HEK293 (cell line): ENCODE data around the gene TOMM6.

Experiments used
- CTCF ChIA-PET: fragments of 350-600 bp; formaldehyde crosslinking; extraction: SDS; loops from one replicate; lab custom pipeline; 2021; ENCODE audit warnings: antibody characterized with exemption; lab: Yijun Ruan, JAX
- POLR2A ChIA-PET: fragments of 300-600 bp; formaldehyde crosslinking; extraction: SDS; loops from one replicate; lab custom pipeline; 2020; ENCODE audit warnings: antibody characterized with exemption, inconsistent platforms; lab: Yijun Ruan, JAX
- H3K27ac ChIP-seq: fragments of 200-500 bp; sonication (Bioruptor generic); 2 replicates; pipeline ENCODE4 v1.5.1; 2014; ENCODE audit warnings: low read depth, low read length, control low read depth, inconsistent platforms; ENCODE audit errors: extremely low read depth
- H3K36me3 ChIP-seq, 2 experiments: fragments of 200-500 bp in 1 of 2; sonication (Bioruptor generic) in 1 of 2; 1 replicate in 1 of 2; 2 replicates in 1 of 2; pipeline ENCODE4 v1.5.1; 2014 to 2017; ENCODE audit warnings: inconsistent platforms in 2 of 2, low read length in 2 of 2; ENCODE audit not compliant: control insufficient read depth in 2 of 2, insufficient read depth in 1 of 2
- H3K4me1 ChIP-seq: fragments of 200-500 bp; sonication (Bioruptor generic); 2 replicates; pipeline ENCODE4 v1.5.1; 2014; ENCODE audit warnings: mild to moderate bottlenecking, low read length, inconsistent platforms; ENCODE audit not compliant: control insufficient read depth, insufficient read depth
- H3K4me3 ChIP-seq: 2 replicates; pipeline ENCODE4 v1.5.1; 2011; ENCODE audit warnings: low read depth, mild to moderate bottlenecking, control low read depth, low read length, moderate library complexity
- H3K9me3 ChIP-seq: fragments of 200-500 bp; sonication (Bioruptor generic); 2 replicates; pipeline ENCODE4 v1.5.1; 2014; ENCODE audit warnings: low read depth, low read length, inconsistent platforms; ENCODE audit not compliant: control insufficient read depth, insufficient read depth
- GFI1B ChIP-seq: fragments of 450-650 bp; formaldehyde crosslinking; IDR thresholded peaks from 2 replicates; pipeline ENCODE4 v1.5.1; 2016; ENCODE audit warnings: missing biosample characterization, missing genetic modification characterization
- GLIS2 ChIP-seq: fragments of 450-650 bp; formaldehyde crosslinking; IDR thresholded peaks from 2 replicates; pipeline ENCODE4 v1.5.1; 2016; ENCODE audit warnings: missing biosample characterization, missing genetic modification characterization
- HIC1 ChIP-seq: fragments of 450-650 bp; formaldehyde crosslinking; IDR thresholded peaks from 2 replicates; pipeline ENCODE4 v1.5.1; 2016; ENCODE audit warnings: missing biosample characterization, missing genetic modification characterization
- HOXA7 ChIP-seq: sonication (generic); formaldehyde crosslinking; IDR thresholded peaks from 2 replicates; pipeline ENCODE4 v1.8.1; 2022; ENCODE audit warnings: missing genetic modification reagents, borderline replicate concordance
- OSR2 ChIP-seq: fragments of 450-650 bp; formaldehyde crosslinking; IDR thresholded peaks from 2 replicates; pipeline ENCODE4 v1.5.1; 2016; ENCODE audit warnings: missing biosample characterization, missing genetic modification characterization
- SCRT2 ChIP-seq: fragments of 450-650 bp; formaldehyde crosslinking; IDR thresholded peaks from 2 replicates; pipeline ENCODE4 v1.5.1; 2016; ENCODE audit warnings: missing biosample characterization, missing genetic modification characterization
- ZBTB8A ChIP-seq: fragments of 450-650 bp; formaldehyde crosslinking; IDR thresholded peaks from 2 replicates; pipeline ENCODE4 v1.5.1; 2016; ENCODE audit warnings: missing biosample characterization, missing genetic modification characterization
- ZNF10 ChIP-seq: fragments of 450-650 bp; formaldehyde crosslinking; IDR thresholded peaks from 2 replicates; pipeline ENCODE4 v1.5.1; 2017; ENCODE audit warnings: missing biosample characterization, missing genetic modification characterization
- ZNF169 ChIP-seq: fragments of 450-650 bp; formaldehyde crosslinking; IDR thresholded peaks from 2 replicates; pipeline ENCODE4 v1.5.1; 2016; ENCODE audit warnings: missing biosample characterization, missing genetic modification characterization
- ZNF2 ChIP-seq: fragments of 450-650 bp; formaldehyde crosslinking; IDR thresholded peaks from 2 replicates; pipeline ENCODE4 v1.5.1; 2016; ENCODE audit warnings: missing biosample characterization, missing genetic modification characterization
- ZNF211 ChIP-seq: fragments of 450-650 bp; formaldehyde crosslinking; IDR thresholded peaks from 2 replicates; pipeline ENCODE4 v1.5.1; 2016; ENCODE audit warnings: low read depth, missing biosample characterization, missing genetic modification characterization
- ZNF530 ChIP-seq: fragments of 450-650 bp; formaldehyde crosslinking; IDR thresholded peaks from 2 replicates; pipeline ENCODE4 v1.5.1; 2016; ENCODE audit warnings: low read depth, missing biosample characterization, missing genetic modification characterization
- ZNF548 ChIP-seq: fragments of 450-650 bp; formaldehyde crosslinking; IDR thresholded peaks from 2 replicates; pipeline ENCODE4 v1.5.1; 2016; ENCODE audit warnings: missing biosample characterization, missing genetic modification characterization
- ZNF571 ChIP-seq: fragments of 450-650 bp; formaldehyde crosslinking; IDR thresholded peaks from 2 replicates; pipeline ENCODE4 v1.5.0; 2017; ENCODE audit warnings: missing biosample characterization, missing genetic modification characterization
- ZNF701 ChIP-seq: fragments of 450-650 bp; formaldehyde crosslinking; IDR thresholded peaks from 2 replicates; pipeline ENCODE4 v1.5.1; 2016; ENCODE audit warnings: missing biosample characterization, missing genetic modification characterization
- ZNF791 ChIP-seq: fragments of 450-650 bp; formaldehyde crosslinking; IDR thresholded peaks from 2 replicates; pipeline ENCODE4 v1.5.1; 2016; ENCODE audit warnings: missing biosample characterization, missing genetic modification characterization
- ZSCAN30 ChIP-seq: fragments of 450-650 bp; IDR thresholded peaks from 2 replicates; pipeline ENCODE4 v1.5.1; 2018; ENCODE audit warnings: missing biosample characterization, mild to moderate bottlenecking, missing genetic modification characterization, moderate library complexity
- TF ChIP-seq, protein P1 (sequence below): fragments of 450-650 bp; formaldehyde crosslinking; IDR thresholded peaks from 2 replicates; pipeline ENCODE4 v1.5.1; 2016; ENCODE audit warnings: missing biosample characterization, missing genetic modification characterization, borderline replicate concordance
- TF ChIP-seq, protein P2 (sequence below): fragments of 450-650 bp; formaldehyde crosslinking; optimal IDR thresholded peaks from 2 replicates; pipeline ENCODE3; 2016; ENCODE audit warnings: missing biosample characterization, mild to moderate bottlenecking, missing genetic modification characterization

The TOMM6 gene

DNA sequence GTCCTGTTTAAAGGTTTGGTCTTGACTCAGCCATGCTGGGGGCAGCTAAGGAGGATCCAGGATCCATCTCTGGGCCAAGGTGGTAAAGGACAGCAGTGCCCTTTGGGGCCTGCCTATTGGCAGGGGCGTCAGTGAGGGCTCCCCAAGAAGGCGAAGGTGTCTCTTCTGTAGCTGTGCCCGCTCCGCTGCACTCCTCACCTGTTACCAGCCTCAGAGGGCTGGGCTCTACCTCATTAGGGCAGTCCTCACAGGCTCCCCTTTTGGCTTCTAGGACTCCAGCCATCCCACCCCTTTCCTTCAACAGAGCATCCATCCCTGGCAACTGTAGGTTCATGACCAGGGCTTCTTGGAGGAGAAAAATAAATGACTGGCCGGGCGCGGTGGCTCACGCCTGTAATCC, 18.1 kb upstream of the TOMM6 start:
- H3K27ac ChIP-seq, result no peak overlapping the region
- CTCF ChIA-PET, result interaction anchor here (0.5 to 3.5 kb wide), 6 partner anchors 15 to 498 kb away, joined by 3 to 19 read pairs (median 3); partner anchors contain the start of gene TOMM6
- no peaks in the 10 kb centered on the region for H3K9me3 ChIP-seq
- POLR2A ChIA-PET, result interaction anchor here (1.4 kb wide), 1 partner anchor 18 kb away, joined by 5 read pairs; the partner anchor contains the start of gene TOMM6
- H3K4me1 ChIP-seq, result peaks cover 4% of the 10 kb centered on the region; the same call in 1 of the 2 replicates
- H3K4me3 ChIP-seq, result no peak overlapping the region
- H3K36me3 ChIP-seq, result peaks cover 0 to 35% of the 10 kb centered on the region in 2 experiments; a peak in 2 of 3 replicates
- TF ChIP-seq ZSCAN30 (tag by site-specific recombination), result no peak
- TF ChIP-seq SCRT2, result no peak
- no peak for TF ChIP-seq HOXA7
- TF ChIP-seq ZNF530 (tag by site-specific recombination), result no peak
- no peak for TF ChIP-seq ZBTB8A (tag by site-specific recombination)
- no peak for TF ChIP-seq ZNF2 (tag by site-specific recombination)
- no peak for TF ChIP-seq HIC1 (tag by site-specific recombination)
- TF ChIP-seq ZNF10 (tag by site-specific recombination), result no peak
- TF ChIP-seq ZNF701 (tag by site-specific recombination), result no peak

DNA sequence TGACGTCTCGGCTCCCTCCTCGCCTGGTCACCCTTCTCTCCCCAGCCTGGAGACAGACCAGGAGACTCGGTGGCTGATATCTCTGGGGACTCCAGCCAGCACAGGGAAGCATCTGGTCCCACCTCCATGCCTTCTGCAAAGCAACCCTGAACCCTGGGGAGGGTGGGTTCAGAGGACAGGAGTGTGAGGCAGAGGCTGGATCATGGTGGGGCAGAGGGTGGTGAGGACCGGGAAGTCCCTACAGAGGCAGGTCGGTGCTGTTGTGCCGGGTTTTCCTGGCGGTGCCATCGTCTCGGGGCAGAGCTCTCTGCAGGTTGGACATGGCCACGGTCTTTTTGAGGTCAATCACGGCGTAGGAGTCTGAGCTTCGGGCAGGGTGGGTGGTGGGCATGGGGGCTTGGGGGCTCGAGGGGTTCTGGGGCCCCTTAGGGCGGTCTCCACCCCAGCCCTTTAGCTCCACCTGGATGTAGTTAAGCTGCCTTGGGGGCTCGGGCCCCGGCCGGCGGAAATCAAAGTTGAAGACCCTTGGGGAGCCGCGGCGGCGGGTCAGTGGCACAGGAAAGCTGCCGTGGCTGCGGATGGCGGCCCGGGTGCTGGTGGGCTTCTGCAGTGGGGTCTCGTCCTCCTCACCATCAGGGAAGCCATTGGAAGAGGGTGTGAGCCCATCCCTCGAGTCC, 17.0 kb upstream of the TOMM6 start:
- no peak overlapping the region for H3K27ac ChIP-seq
- H3K36me3 ChIP-seq, result peaks cover 0 to 46% of the 10 kb centered on the region in 2 experiments; a peak in 2 of 3 replicates
- POLR2A ChIA-PET, result interaction anchor here (0.7 kb wide), 1 partner anchor 38 kb away, joined by 3 read pairs; no protein-coding TSS in a partner anchor
- CTCF ChIA-PET, result interaction anchor here (3.3 kb wide), 1 partner anchor 403 kb away, joined by 9 read pairs; no protein-coding TSS in a partner anchor
- TF ChIP-seq ZNF211 (tag by site-specific recombination), result no peak
- peaks cover 4% of the 10 kb centered on the region; the same call in 1 of the 2 replicates for H3K4me1 ChIP-seq
- H3K4me3 ChIP-seq, result no peak overlapping the region
- H3K9me3 ChIP-seq, result no peaks in the 10 kb centered on the region

GRCh38 chr6:41771058-41771983, 16.2 kb upstream of the TOMM6 start:
- no peak overlapping the region for H3K27ac ChIP-seq
- no peaks in the 10 kb centered on the region for H3K9me3 ChIP-seq
- H3K4me3 ChIP-seq, result no peak overlapping the region
- H3K4me1 ChIP-seq, result peaks cover 4% of the 10 kb centered on the region; the same call in 1 of the 2 replicates
- ChIA-PET POLR2A (no interaction called here), CTCF (interaction anchor here (0.7 to 3.3 kb wide), 4 partner anchors 13 to 403 kb away, joined by 3 to 9 read pairs (median 4); no protein-coding TSS in a partner anchor)
- peaks cover 0 to 50% of the 10 kb centered on the region in 2 experiments; a peak in 2 of 3 replicates for H3K36me3 ChIP-seq
- no peak for TF ChIP-seq ZNF169 (tag by site-specific recombination)
- TF ChIP-seq ZNF571 (tag by site-specific recombination), result no peak
- no peak for TF ChIP-seq GFI1B (tag by site-specific recombination)
- no peak for TF ChIP-seq ZNF548 (tag by site-specific recombination)
- no peak for TF ChIP-seq OSR2 (tag by site-specific recombination)
- no peak for TF ChIP-seq GLIS2 (tag by site-specific recombination)
- no peak for TF ChIP-seq ZNF791
- no peak for TF ChIP-seq ZNF701 (tag by site-specific recombination)
- TF ChIP-seq, protein P1, sequence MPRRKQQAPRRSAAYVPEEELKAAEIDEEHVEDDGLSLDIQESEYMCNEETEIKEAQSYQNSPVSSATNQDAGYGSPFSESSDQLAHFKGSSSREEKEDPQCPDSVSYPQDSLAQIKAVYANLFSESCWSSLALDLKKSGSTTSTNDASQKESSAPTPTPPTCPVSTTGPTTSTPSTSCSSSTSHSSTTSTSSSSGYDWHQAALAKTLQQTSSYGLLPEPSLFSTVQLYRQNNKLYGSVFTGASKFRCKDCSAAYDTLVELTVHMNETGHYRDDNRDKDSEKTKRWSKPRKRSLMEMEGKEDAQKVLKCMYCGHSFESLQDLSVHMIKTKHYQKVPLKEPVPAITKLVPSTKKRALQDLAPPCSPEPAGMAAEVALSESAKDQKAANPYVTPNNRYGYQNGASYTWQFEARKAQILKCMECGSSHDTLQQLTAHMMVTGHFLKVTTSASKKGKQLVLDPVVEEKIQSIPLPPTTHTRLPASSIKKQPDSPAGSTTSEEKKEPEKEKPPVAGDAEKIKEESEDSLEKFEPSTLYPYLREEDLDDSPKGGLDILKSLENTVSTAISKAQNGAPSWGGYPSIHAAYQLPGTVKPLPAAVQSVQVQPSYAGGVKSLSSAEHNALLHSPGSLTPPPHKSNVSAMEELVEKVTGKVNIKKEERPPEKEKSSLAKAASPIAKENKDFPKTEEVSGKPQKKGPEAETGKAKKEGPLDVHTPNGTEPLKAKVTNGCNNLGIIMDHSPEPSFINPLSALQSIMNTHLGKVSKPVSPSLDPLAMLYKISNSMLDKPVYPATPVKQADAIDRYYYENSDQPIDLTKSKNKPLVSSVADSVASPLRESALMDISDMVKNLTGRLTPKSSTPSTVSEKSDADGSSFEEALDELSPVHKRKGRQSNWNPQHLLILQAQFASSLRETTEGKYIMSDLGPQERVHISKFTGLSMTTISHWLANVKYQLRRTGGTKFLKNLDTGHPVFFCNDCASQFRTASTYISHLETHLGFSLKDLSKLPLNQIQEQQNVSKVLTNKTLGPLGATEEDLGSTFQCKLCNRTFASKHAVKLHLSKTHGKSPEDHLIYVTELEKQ (tag by site-specific recombination), result no peak
- TF ChIP-seq ZNF2 (tag by site-specific recombination), result no peak
- TF ChIP-seq, protein P2, sequence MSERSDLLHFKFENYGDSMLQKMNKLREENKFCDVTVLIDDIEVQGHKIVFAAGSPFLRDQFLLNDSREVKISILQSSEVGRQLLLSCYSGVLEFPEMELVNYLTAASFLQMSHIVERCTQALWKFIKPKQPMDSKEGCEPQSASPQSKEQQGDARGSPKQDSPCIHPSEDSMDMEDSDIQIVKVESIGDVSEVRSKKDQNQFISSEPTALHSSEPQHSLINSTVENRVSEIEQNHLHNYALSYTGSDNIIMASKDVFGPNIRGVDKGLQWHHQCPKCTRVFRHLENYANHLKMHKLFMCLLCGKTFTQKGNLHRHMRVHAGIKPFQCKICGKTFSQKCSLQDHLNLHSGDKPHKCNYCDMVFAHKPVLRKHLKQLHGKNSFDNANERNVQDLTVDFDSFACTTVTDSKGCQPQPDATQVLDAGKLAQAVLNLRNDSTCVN (tag by site-specific recombination), result no peak
